ENCODE data around the gene MOSPD2. TPM values are rescaled to one million over a fixed set of nuclear protein-coding genes. Genes with fewer than 3 reads are reported as not detected.

MOSPD2 gene
- total and polyA plus RNA-seq, 2 experiments from 2014 or later = 27.9 to 28.5 TPM

DNA sequence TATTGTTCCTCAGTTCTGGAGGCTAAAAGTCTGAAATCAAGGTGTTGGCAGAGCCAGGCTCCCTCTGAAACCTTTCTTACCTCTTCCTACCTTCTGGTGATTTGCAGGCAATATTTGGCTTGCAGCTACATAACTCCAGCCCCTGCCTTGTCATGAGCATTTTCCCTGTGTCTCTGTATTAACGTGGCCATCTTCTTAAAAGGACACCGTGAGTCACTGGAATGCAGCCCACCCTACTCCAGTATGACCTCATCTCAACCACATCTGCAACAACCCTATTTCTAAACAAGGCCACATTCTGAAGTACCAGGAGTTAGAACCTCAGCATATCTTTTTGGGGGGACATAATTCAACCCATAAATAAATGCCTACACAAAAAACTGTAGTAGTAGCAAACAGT is 41.1 kb upstream of the MOSPD2 start:
- H3K27ac ChIP-seq = peak overlapping the region; percentile 40; the same call in 1 of the 2 replicates
- TF ChIP-seq EZH2 (IDR thresholded peaks at IDR 0.05; ENCODE audit: insufficient read depth, poor library complexity, severe bottlenecking) (no peak), EZH2phosphoT487 (IDR thresholded peaks at IDR 0.05; ENCODE audit: insufficient read depth, low read depth) (no peak)

DNA sequence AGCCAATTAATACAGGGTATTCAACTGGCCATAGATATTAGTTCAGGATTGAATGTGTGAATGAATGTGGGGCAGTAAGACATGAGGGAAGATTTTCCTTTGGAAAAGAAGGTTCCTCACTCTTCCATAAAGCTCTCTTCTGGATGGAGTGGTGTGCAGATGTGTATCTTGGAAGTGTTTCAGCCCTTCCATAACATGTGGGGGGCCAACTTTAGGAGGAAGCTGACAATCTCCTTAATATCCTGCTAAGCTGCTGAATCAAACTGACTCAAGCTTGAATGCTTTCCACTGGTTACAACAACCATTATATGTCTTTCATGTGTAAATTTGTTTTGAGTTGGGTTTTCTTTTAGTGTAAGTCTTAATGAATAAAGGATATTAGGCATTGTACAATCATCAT is 40.6 kb upstream of the MOSPD2 start:
- Histone ChIP-seq H3K4me3 (no peak overlapping the region), H3K27ac (peak overlapping the region; percentile 40; the same call in 1 of the 2 replicates), H2AFZ (no peak overlapping the region; the same call in 1 of the 2 replicates), H3K9me3 (ENCODE audit: low read depth) (no peaks in the 10 kb centered on the region), H3K27me3 (replicated peaks; ENCODE audit: insufficient read depth) (no peaks in the 10 kb centered on the region), H4K20me1 (ENCODE audit: insufficient read depth) (no peaks in the 10 kb centered on the region), H3K79me2 (ENCODE audit: insufficient read depth) (no peaks in the 10 kb centered on the region), H3K9ac (no peak overlapping the region), H3K4me2 (ENCODE audit: unreplicated experiment) (peak overlapping the region; percentile 28), H3K4me1 (ENCODE audit: insufficient read depth) (peaks cover 15% of the 10 kb centered on the region), H3F3A (ENCODE audit: insufficient read depth) (peaks cover 7% of the 10 kb centered on the region; the same call in 1 of the 2 replicates), H3K9me2 (ENCODE audit: insufficient read depth) (no peaks in the 10 kb centered on the region), H3K36me3 (ENCODE audit: low read depth) (no peaks in the 10 kb centered on the region)
- TF ChIP-seq EZH2 (IDR thresholded peaks at IDR 0.05; ENCODE audit: insufficient read depth, poor library complexity, severe bottlenecking) = no peak
- no peak for TF ChIP-seq EZH2phosphoT487 (IDR thresholded peaks at IDR 0.05; ENCODE audit: insufficient read depth, low read depth)
- DNase-seq = peak; percentile 26
- in situ Hi-C loops (cut with MboI) = no loop called here

More for the DNA sequence above, 41.1 kb upstream of the MOSPD2 start:
- DNase-seq = peak; percentile 58
- WGBS, 2 experiments (ENCODE audit: low coverage in 1 of 2, low lambda C conversion rate in 2 of 2, missing lambda C conversion rate in 2 of 2) = 0 to 10% methylated on average over 2 of the region's 2 CpGs
- H3K9ac ChIP-seq = no peak overlapping the region
- no peaks in the 10 kb centered on the region for H4K20me1 ChIP-seq (ENCODE audit: insufficient read depth)
- no peaks in the 10 kb centered on the region for H3K9me2 ChIP-seq (ENCODE audit: insufficient read depth)
- no peak overlapping the region for H3K4me3 ChIP-seq
- no peaks in the 10 kb centered on the region for H3K36me3 ChIP-seq (ENCODE audit: low read depth)
- H3K4me1 ChIP-seq (ENCODE audit: insufficient read depth) = peaks cover 15% of the 10 kb centered on the region
- H3F3A ChIP-seq (ENCODE audit: insufficient read depth) = peaks cover 7% of the 10 kb centered on the region; the same call in 1 of the 2 replicates
- in situ Hi-C loops (cut with MboI) = no loop called here
- H3K9me3 ChIP-seq (ENCODE audit: low read depth) = no peaks in the 10 kb centered on the region
- H2AFZ ChIP-seq = no peak overlapping the region; the same call in 1 of the 2 replicates
- peak overlapping the region; percentile 28 for H3K4me2 ChIP-seq (ENCODE audit: unreplicated experiment)
- H3K27me3 ChIP-seq (replicated peaks; ENCODE audit: insufficient read depth) = no peaks in the 10 kb centered on the region
- no peaks in the 10 kb centered on the region for H3K79me2 ChIP-seq (ENCODE audit: insufficient read depth)

GRCh38 chrX:14837155-14837554 is 36.1 kb upstream of the MOSPD2 start:
- TF ChIP-seq EZH2 (IDR thresholded peaks at IDR 0.05; ENCODE audit: insufficient read depth, poor library complexity, severe bottlenecking) = no peak
- no peak for TF ChIP-seq EZH2phosphoT487 (IDR thresholded peaks at IDR 0.05; ENCODE audit: insufficient read depth, low read depth)
- H3K79me2 ChIP-seq (ENCODE audit: insufficient read depth) = no peaks in the 10 kb centered on the region
- in situ Hi-C loops (cut with MboI) = no loop called here
- H3K4me2 ChIP-seq (ENCODE audit: unreplicated experiment) = no peak overlapping the region
- H3K9me2 ChIP-seq (ENCODE audit: insufficient read depth) = no peaks in the 10 kb centered on the region
- H3K27me3 ChIP-seq (replicated peaks; ENCODE audit: insufficient read depth) = no peaks in the 10 kb centered on the region
- H3F3A ChIP-seq (ENCODE audit: insufficient read depth) = peaks cover 7% of the 10 kb centered on the region; the same call in 1 of the 2 replicates
- H3K4me1 ChIP-seq (ENCODE audit: insufficient read depth) = peaks cover 15% of the 10 kb centered on the region
- no peak overlapping the region for H2AFZ ChIP-seq
- no peaks in the 10 kb centered on the region for H3K9me3 ChIP-seq (ENCODE audit: low read depth)
- DNase-seq = no peak
- H3K4me3 ChIP-seq = no peak overlapping the region
- no peaks in the 10 kb centered on the region for H3K36me3 ChIP-seq (ENCODE audit: low read depth)
- H4K20me1 ChIP-seq (ENCODE audit: insufficient read depth) = no peaks in the 10 kb centered on the region
- no peak overlapping the region for H3K27ac ChIP-seq
- no peak overlapping the region for H3K9ac ChIP-seq
- WGBS, 2 experiments (ENCODE audit: low coverage in 1 of 2, low lambda C conversion rate in 2 of 2, missing lambda C conversion rate in 2 of 2) = 90 to 93% methylated on average over 2 of the region's 2 CpGs

GRCh38 chrX:14843666-14844065 is 29.6 kb upstream of the MOSPD2 start:
- H3K36me3 ChIP-seq (ENCODE audit: low read depth) = no peaks in the 10 kb centered on the region
- no peak overlapping the region for H3K9ac ChIP-seq
- H3K27ac ChIP-seq = no peak overlapping the region
- peaks cover 11% of the 10 kb centered on the region; the same call in 1 of the 2 replicates for H3K4me1 ChIP-seq (ENCODE audit: insufficient read depth)
- WGBS, 2 experiments (ENCODE audit: low coverage in 1 of 2, low lambda C conversion rate in 2 of 2, missing lambda C conversion rate in 2 of 2) = 96 to 99% methylated on average over 4 of the region's 4 CpGs
- no peak for DNase-seq
- TF ChIP-seq EZH2 (IDR thresholded peaks at IDR 0.05; ENCODE audit: insufficient read depth, poor library complexity, severe bottlenecking) = no peak
- TF ChIP-seq EZH2phosphoT487 (IDR thresholded peaks at IDR 0.05; ENCODE audit: insufficient read depth, low read depth) = no peak
- no peak overlapping the region for H3K4me3 ChIP-seq
- H4K20me1 ChIP-seq (ENCODE audit: insufficient read depth) = no peaks in the 10 kb centered on the region
- no peak overlapping the region for H3K4me2 ChIP-seq (ENCODE audit: unreplicated experiment)
- H3K9me2 ChIP-seq (ENCODE audit: insufficient read depth) = no peaks in the 10 kb centered on the region
- H2AFZ ChIP-seq = no peak overlapping the region
- H3F3A ChIP-seq (ENCODE audit: insufficient read depth) = no peaks in the 10 kb centered on the region
- in situ Hi-C loops (cut with MboI) = no loop called here
- no peaks in the 10 kb centered on the region for H3K27me3 ChIP-seq (replicated peaks; ENCODE audit: insufficient read depth)
- no peaks in the 10 kb centered on the region for H3K79me2 ChIP-seq (ENCODE audit: insufficient read depth)
- no peaks in the 10 kb centered on the region for H3K9me3 ChIP-seq (ENCODE audit: low read depth)

GRCh38 chrX:14851526-14851925 is 21.7 kb upstream of the MOSPD2 start:
- H3K27ac ChIP-seq = no peak overlapping the region
- 100% methylated on average over 3 of the region's 3 CpGs for WGBS, 2 experiments (ENCODE audit: low coverage in 1 of 2, low lambda C conversion rate in 2 of 2, missing lambda C conversion rate in 2 of 2)
- in situ Hi-C loops (cut with MboI) = no loop called here
- H3K4me1 ChIP-seq (ENCODE audit: insufficient read depth) = no peaks in the 10 kb centered on the region
- no peaks in the 10 kb centered on the region for H3K79me2 ChIP-seq (ENCODE audit: insufficient read depth)
- no peaks in the 10 kb centered on the region for H3K36me3 ChIP-seq (ENCODE audit: low read depth)
- H3F3A ChIP-seq (ENCODE audit: insufficient read depth) = no peaks in the 10 kb centered on the region
- no peak overlapping the region for H2AFZ ChIP-seq
- H3K4me2 ChIP-seq (ENCODE audit: unreplicated experiment) = no peak overlapping the region
- no peaks in the 10 kb centered on the region for H3K9me3 ChIP-seq (ENCODE audit: low read depth)
- H3K27me3 ChIP-seq (replicated peaks; ENCODE audit: insufficient read depth) = no peaks in the 10 kb centered on the region
- no peak for DNase-seq
- no peak for TF ChIP-seq EZH2phosphoT487 (IDR thresholded peaks at IDR 0.05; ENCODE audit: insufficient read depth, low read depth)
- TF ChIP-seq EZH2 (IDR thresholded peaks at IDR 0.05; ENCODE audit: insufficient read depth, poor library complexity, severe bottlenecking) = no peak
- no peak overlapping the region for H3K9ac ChIP-seq
- no peaks in the 10 kb centered on the region for H3K9me2 ChIP-seq (ENCODE audit: insufficient read depth)
- H4K20me1 ChIP-seq (ENCODE audit: insufficient read depth) = no peaks in the 10 kb centered on the region
- no peak overlapping the region for H3K4me3 ChIP-seq

Data from GM23248 (cell line).